GM21367 (cell line): ENCODE results near the gene NEDD4L.

Source experiments
- ATAC-seq: cut with Tn5 transposase; IDR thresholded peaks from one replicate; pipeline ENCODE4 v1.9.1; 2021; ENCODE audit not compliant: unreplicated experiment

NEDD4L gene

GRCh38 chr18:58091099-58091611 is 47.1 kb downstream of the NEDD4L start:
- ATAC-seq: peak; percentile 85

GRCh38 chr18:58093311-58093803 is 49.3 kb downstream of the NEDD4L start:
- ATAC-seq: no peak

- no peak for ATAC-seq
Observed at GRCh38 chr18:58095222-58095621, 51.2 kb downstream of the NEDD4L start.

- no peak for ATAC-seq
Observed at GRCh38 chr18:58095655-58096054, 51.6 kb downstream of the NEDD4L start.

GRCh38 chr18:58096658-58097057 is 52.6 kb downstream of the NEDD4L start:
- no peak for ATAC-seq

GRCh38 chr18:58097121-58097906 is 53.3 kb downstream of the NEDD4L start:
- ATAC-seq: no peak

GRCh38 chr18:58097907-58098166 is 53.8 kb downstream of the NEDD4L start:
- ATAC-seq: no peak

GRCh38 chr18:58098706-58099105 is 54.7 kb downstream of the NEDD4L start:
- no peak for ATAC-seq

GRCh38 chr18:58100154-58100553 is 56.1 kb downstream of the NEDD4L start:
- no peak for ATAC-seq

GRCh38 chr18:58101291-58101794 is 57.3 kb downstream of the NEDD4L start:
- no peak for ATAC-seq

- ATAC-seq: no peak
Observed at GRCh38 chr18:58102018-58102417, 58.0 kb downstream of the NEDD4L start.

GRCh38 chr18:58102875-58103274 is 58.8 kb downstream of the NEDD4L start:
- no peak for ATAC-seq

- no peak for ATAC-seq
Observed at GRCh38 chr18:58103339-58103985, 59.4 kb downstream of the NEDD4L start.

- no peak for ATAC-seq
Observed at GRCh38 chr18:58104096-58104495, 60.1 kb downstream of the NEDD4L start.

GRCh38 chr18:58105206-58105887 is 61.3 kb downstream of the NEDD4L start:
- no peak for ATAC-seq

GRCh38 chr18:58105888-58106260 is 61.8 kb downstream of the NEDD4L start:
- ATAC-seq: no peak

GRCh38 chr18:58106289-58107070 is 62.5 kb downstream of the NEDD4L start:
- ATAC-seq: no peak

- ATAC-seq: no peak
Observed at GRCh38 chr18:58109256-58109655, 65.2 kb downstream of the NEDD4L start.

- no peak for ATAC-seq
Observed at GRCh38 chr18:58110398-58110797, 66.4 kb downstream of the NEDD4L start.

- no peak for ATAC-seq
Observed at GRCh38 chr18:58112174-58112573, 68.1 kb downstream of the NEDD4L start.

- no peak for ATAC-seq
Observed at GRCh38 chr18:58113337-58113736, 69.3 kb downstream of the NEDD4L start.
